Lower lobe of right lung (tissue), 2 donors: Measurements from ENCODE around the gene GPR52. TPM values are rescaled to one million over a fixed set of nuclear protein-coding genes. Genes with fewer than 3 reads are reported as not detected.

Experiments used
- ATAC-seq, 2 donors: fragments of 200-7000 bp; cut with Tn5 transposase; one replicate each; pipeline ENCODE4 v1.9.1; 2020 to 2022; ENCODE audit warnings: mild to moderate bottlenecking in 2 of 2, moderate library complexity in 2 of 2
- DNase-seq: peaks from one replicate; pipeline ENCODE4 v3.0.0-alpha.2; 2020
- H3K27ac ChIP-seq: fragments of 200-600 bp; one replicate; pipeline ENCODE4 v1.8.0; 2022
- H3K27me3 ChIP-seq: fragments of 200-600 bp; one replicate; pipeline ENCODE4 v1.8.0; 2022; ENCODE audit warnings: low read depth
- H3K36me3 ChIP-seq: fragments of 200-600 bp; one replicate; pipeline ENCODE4 v1.8.0; 2022; ENCODE audit warnings: mild to moderate bottlenecking
- H3K4me1 ChIP-seq: fragments of 200-600 bp; one replicate; pipeline ENCODE4 v1.8.0; 2022
- H3K4me3 ChIP-seq: fragments of 200-600 bp; one replicate; pipeline ENCODE4 v1.8.0; 2022; ENCODE audit warnings: mild to moderate bottlenecking
- H3K9me3 ChIP-seq: fragments of 200-600 bp; one replicate; pipeline ENCODE4 v1.8.0; 2022
- intact Hi-C: fragments of 100-400 bp; cut with DNase I; formaldehyde crosslinking; loops from one replicate; pipeline ENCODE4 v1.11.0; 2022
- total RNA-seq: library from RNA; stranded (reverse); fragmentation: NEBNext Ultra II Directional; extraction: Animal tissue kit (Norgen Biotek cat#: 25700); gene quantifications from one replicate; pipeline ENCODE4 v1.2.1, GENCODE V29; 2021
- TF ChIP-seq, protein P1 (sequence below): fragments of 200-600 bp; IDR thresholded peaks from one replicate; pipeline ENCODE4 v1.8.0; 2022; ENCODE audit warnings: antibody characterized with exemption, mild to moderate bottlenecking
- donor health status: DM: no; HTN: yes; CAD: no; lungs with severe emphysema.

GPR52 gene
- total RNA-seq, 1 donor from 2014 or later = 2.6 TPM

- no peaks in the 10 kb centered on the region for H3K36me3 ChIP-seq
- H3K27me3 ChIP-seq = no peaks in the 10 kb centered on the region
- no peaks in the 10 kb centered on the region for H3K4me1 ChIP-seq
- no peaks in the 10 kb centered on the region for H3K9me3 ChIP-seq
- TF ChIP-seq, protein P1, sequence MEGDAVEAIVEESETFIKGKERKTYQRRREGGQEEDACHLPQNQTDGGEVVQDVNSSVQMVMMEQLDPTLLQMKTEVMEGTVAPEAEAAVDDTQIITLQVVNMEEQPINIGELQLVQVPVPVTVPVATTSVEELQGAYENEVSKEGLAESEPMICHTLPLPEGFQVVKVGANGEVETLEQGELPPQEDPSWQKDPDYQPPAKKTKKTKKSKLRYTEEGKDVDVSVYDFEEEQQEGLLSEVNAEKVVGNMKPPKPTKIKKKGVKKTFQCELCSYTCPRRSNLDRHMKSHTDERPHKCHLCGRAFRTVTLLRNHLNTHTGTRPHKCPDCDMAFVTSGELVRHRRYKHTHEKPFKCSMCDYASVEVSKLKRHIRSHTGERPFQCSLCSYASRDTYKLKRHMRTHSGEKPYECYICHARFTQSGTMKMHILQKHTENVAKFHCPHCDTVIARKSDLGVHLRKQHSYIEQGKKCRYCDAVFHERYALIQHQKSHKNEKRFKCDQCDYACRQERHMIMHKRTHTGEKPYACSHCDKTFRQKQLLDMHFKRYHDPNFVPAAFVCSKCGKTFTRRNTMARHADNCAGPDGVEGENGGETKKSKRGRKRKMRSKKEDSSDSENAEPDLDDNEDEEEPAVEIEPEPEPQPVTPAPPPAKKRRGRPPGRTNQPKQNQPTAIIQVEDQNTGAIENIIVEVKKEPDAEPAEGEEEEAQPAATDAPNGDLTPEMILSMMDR = no peak
- DNase-seq (no peak), ATAC-seq (no peak)
- intact Hi-C loops = no loop called here
- no peak overlapping the region for H3K4me3 ChIP-seq
- H3K27ac ChIP-seq = no peak overlapping the region
Measured at GRCh38 chr1:174433451-174433850, 14.3 kb upstream of the GPR52 start.

DNA sequence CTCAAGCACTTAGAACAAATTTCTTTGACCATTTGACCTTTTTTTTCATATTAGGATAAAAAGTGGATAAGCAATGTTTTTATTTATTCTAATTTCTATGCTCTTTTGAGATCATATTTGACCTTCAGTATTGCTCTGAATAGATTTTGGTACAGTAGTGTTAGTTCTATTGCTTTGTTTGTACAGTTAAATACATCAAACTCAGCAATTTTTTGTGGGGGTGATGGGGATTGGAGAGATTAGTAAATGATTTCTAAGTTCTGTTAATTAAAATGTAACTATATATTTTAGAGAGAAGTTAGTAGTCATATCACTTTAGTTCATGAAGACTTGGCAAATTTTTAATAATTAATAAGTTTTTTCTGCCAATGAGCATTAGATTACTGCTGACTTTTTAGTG, 2.4 kb upstream of the GPR52 start:
- Histone ChIP-seq H3K4me1 (peaks cover 8% of the 10 kb centered on the region), H3K4me3 (no peak overlapping the region), H3K36me3 (no peaks in the 10 kb centered on the region), H3K9me3 (no peaks in the 10 kb centered on the region), H3K27me3 (no peaks in the 10 kb centered on the region), H3K27ac (no peak overlapping the region)
- DNase-seq = no peak
- ATAC-seq = no peak
- TF ChIP-seq, protein P1 = no peak
- intact Hi-C loops = no loop called here

GRCh38 chr1:174445817-174446216, 1.9 kb upstream of the GPR52 start:
- intact Hi-C loops = no loop called here
- Histone ChIP-seq H3K36me3 (no peaks in the 10 kb centered on the region), H3K4me3 (no peak overlapping the region), H3K27ac (no peak overlapping the region), H3K9me3 (no peaks in the 10 kb centered on the region), H3K4me1 (peaks cover 8% of the 10 kb centered on the region), H3K27me3 (no peaks in the 10 kb centered on the region)
- TF ChIP-seq, protein P1 = no peak
- no peak for DNase-seq
- no peak for ATAC-seq

GRCh38 chr1:174448531-174448883, 743 bp downstream of the GPR52 start:
- no peaks in the 10 kb centered on the region for H3K27me3 ChIP-seq
- TF ChIP-seq, protein P1 = no peak
- H3K9me3 ChIP-seq = no peaks in the 10 kb centered on the region
- H3K27ac ChIP-seq = no peak overlapping the region
- H3K4me1 ChIP-seq = peaks cover 8% of the 10 kb centered on the region
- no peaks in the 10 kb centered on the region for H3K36me3 ChIP-seq
- ATAC-seq = no peak
- intact Hi-C loops = no loop called here
- no peak for DNase-seq
- H3K4me3 ChIP-seq = no peak overlapping the region

DNA sequence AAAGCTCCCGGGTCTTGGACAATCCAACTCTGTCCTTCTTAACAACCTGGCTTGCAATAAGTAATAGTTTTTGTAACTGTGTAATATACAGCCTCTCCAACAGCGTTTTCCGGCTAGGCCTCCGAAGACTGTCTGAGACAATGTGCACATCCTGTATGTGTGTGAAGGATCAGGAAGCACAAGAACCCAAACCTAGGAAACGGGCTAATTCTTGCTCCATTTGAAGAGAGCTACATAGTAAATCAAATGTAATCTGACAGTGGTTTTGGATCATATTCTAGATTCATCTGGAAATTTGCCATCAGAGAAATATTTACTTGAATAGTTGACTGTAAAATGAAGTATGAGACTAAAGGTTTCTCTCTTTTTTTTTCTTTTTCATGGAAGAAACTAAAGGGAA, 1.2 kb downstream of the GPR52 start:
- intact Hi-C loops = no loop called here
- TF ChIP-seq, protein P1 = no peak
- DNase-seq (no peak), ATAC-seq (no peak)
- Histone ChIP-seq H3K4me3 (no peak overlapping the region), H3K36me3 (no peaks in the 10 kb centered on the region), H3K4me1 (peaks cover 8% of the 10 kb centered on the region), H3K27ac (no peak overlapping the region), H3K27me3 (no peaks in the 10 kb centered on the region), H3K9me3 (no peaks in the 10 kb centered on the region)

GRCh38 chr1:174451408-174451807, 3.6 kb downstream of the GPR52 start:
- intact Hi-C loops = no loop called here
- no peak overlapping the region for H3K27ac ChIP-seq
- H3K9me3 ChIP-seq = no peaks in the 10 kb centered on the region
- H3K4me1 ChIP-seq = peaks cover 8% of the 10 kb centered on the region
- no peak overlapping the region for H3K4me3 ChIP-seq
- no peak for ATAC-seq
- H3K36me3 ChIP-seq = no peaks in the 10 kb centered on the region
- H3K27me3 ChIP-seq = no peaks in the 10 kb centered on the region
- TF ChIP-seq, protein P1 = no peak
- no peak for DNase-seq
